HG02852 (cell line): ENCODE results near the gene NSMF.
"Not testable (repeated sequence)": the region's sequence is repeated elsewhere in the genome, so short reads cannot be mapped to it uniquely, and the experiment has no call there.

Experiments used
- ATAC-seq: cut with Tn5 transposase; IDR thresholded peaks from one replicate; pipeline ENCODE4 v1.9.1; 2021; ENCODE audit warnings: mild to moderate bottlenecking, moderate library complexity; ENCODE audit not compliant: unreplicated experiment

NSMF gene

DNA sequence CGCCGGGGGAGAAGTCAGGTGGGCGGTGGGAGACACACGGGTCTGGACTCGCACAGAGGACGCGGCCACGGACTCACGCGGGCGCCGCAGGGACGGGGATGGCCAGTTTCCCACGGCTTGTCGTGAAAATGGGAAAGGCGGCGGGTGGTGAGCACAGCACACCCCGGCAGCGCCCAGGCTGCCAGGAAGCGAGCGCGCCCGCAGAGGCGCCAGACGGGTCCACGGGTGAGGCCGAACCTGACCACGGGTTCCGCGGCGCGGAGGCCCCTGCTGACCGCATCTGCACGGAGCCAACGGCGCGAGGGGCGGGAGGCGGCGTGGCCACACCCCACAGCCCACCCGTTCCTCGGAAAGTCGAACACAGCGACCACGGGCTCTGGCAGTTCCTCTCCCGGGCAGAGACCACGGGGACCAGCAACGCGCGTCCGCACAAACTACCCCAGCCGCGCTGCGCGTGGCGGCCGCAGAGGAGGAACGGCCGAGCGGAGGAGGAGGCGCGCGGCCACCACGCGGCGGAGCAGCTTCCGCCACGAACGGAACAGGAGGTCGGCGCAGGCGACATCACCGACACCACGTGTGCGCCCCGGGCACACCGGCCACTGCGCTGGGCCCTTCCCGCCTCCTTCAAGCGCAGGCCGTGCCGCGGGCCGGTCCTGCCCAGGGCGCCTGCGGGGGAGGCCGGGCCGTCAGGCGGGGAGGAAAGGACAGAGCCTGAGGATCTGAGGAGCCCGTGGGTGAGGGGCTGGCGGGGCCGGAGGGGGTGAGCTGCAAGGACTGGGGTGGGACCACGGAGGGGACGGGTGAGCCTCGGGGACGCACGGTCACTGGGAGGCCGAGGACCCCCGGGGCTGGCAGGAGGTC lies 41.7 kb downstream of the NSMF start:
- no peak for ATAC-seq

DNA sequence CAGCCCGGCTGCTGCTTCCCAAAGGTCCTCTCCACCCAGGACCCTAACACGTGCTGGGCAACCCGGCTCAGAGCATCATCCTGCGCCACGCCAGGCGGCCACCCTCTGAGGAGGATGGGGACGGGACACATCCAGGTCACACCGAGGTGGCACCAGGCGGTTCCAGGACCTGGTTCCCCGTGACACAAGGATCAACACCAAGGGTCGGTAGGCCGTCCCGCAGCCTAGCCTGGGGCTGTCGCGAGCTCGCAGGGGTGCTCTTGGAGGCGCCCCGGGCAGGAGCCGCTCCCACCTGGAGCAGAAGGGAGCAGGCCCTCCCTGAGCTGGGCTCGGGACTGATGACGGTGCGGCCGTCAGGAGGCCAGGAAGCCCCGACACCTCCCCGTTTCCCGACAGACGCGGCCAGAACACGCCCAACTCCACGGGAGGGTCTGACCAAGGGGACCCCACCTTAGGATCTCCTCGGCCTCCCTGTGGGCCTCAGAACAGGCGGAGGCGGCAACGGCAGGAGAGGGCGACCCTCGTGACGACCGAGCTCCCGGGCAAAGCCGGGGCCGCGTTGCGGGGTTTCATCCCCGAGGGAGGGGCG lies 42.5 kb downstream of the NSMF start:
- no peak for ATAC-seq

DNA sequence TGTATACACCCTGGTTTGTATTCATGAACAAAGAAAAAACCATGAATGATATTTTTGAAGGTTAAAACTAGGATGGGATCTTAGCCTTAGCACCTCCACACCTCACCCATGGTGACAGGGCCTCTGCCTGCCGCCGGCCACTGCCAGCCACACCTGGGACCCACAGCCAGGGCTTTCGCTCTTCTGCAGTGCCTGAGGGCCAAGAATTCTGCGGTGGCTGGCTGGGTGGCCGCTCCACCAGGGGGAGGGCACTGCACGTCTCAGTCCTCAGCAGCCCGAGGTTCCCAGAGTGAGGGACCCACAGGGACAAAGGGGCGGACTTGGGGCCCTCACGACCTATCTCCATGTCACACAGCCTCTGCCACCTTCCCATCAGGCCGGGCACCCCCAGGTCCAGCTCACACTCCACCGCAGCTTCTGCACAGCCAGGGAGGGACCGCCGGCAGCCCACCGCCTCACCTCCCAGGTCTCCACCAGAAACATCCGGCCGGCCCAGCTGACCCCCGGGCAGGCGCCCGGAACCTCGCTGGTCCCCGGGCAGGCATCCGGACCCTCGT lies 43.0 kb downstream of the NSMF start:
- ATAC-seq: no peak

DNA sequence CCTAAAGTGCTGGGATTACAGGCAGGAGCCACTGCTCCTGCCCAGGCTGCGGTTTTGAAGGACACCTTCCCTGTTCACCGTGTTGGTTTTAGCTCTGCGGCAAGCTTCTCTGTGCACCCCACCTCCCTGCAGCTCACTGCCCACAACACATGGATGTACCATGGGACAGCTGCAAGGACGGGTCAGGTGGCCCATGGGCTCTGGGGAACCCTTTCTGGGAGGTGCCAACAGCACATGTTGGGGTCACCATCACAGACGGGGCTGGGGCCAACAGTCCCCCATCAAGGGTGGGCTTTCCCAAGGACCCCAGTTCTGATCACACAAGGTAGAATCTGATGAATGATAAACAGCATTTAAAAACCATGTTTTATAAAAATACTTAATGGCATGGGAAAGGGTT lies 43.7 kb downstream of the NSMF start:
- ATAC-seq: no peak

DNA sequence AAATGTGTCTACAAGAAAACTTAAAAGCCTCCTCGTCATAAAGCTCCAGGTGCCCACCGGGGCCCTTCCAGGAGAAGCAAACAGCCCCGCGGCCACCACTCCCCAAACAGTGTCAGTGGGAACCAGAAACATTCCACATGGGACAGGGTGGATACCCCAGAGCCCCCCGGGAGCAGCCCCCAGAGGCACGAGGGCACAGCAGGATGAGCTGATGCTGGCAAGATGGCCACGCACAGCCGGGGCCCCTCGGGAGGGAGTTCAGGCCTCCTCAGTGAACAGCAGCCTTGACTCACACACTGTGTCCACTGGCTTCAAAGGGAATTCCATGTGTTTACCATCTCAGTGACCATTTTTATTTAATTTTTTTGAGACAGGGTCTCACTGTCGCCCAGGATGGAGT lies 46.7 kb downstream of the NSMF start:
- ATAC-seq: no peak

DNA sequence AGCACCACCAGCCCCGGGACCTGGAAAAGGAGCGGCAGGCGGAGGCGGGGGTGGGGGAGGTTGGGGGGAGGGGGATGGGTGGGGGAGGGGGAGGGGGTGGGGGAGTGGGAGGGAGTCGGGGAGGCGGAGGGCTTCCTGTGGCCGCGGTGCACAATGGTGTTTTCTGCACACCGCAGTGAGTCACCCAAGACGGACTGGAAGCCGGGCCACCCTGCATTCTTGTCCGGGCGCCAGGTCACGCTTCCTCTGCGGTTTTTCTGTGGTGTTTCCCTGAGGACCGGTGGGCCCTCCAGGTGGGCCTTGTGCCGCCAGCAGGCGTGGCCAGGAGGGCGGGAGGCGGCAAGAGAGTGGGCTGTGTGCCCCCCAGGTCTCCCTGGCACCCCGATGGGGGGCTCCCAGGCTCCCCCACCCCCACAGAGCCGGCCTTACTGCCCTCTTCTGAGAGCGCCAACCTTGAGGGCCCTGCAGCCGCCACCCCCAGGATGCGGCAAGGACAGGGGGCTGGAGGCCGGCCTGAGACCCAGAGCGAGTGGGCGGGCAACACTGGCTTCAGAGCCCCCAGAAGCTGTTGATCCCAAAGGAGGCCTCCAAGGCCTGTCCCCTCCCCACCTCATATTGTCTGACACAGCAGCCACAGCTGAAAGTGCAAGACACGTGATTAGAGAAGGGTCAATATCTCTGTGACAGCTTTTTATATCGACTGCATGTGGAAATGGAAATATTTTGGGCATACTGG lies 47.3 kb downstream of the NSMF start:
- no peak for ATAC-seq

DNA sequence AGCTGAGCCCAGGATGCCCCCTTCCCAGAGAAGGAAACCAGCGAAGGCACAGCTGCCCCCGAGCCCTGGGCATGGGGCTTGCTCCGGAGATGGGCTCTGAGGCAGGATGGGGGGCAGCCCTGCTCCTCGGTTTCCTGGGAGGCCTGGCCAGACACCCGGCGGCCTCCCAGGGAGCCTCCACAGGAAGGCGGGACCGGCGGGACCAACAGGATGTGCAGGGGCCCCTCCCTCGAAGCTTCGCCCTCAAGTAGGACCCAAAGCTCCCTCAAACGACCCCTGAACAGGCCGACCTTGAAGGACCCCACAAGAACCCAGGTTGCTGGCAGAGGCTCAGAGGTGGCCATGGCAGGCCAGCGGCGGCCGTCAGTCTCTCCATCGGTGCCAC lies 47.9 kb downstream of the NSMF start:
- no peak for ATAC-seq

DNA sequence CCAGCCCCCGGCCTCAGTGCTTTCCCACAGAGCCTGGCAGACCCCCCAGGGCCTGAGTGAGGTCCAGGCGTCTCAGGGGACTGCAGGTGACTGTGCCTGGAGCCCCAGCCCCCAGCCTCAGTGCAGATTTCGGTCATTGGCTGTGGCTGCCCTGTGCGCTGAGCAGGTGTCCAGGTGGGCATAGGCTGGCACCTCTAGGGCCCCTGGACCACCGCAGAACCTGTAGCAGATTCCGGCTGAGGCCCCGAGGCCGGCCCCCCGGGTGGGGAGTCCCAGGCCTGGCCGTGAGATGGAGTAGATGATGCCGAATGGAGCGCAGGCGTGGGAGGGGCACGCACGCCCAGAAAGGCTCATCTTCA lies 48.3 kb downstream of the NSMF start:
- no peak for ATAC-seq

DNA sequence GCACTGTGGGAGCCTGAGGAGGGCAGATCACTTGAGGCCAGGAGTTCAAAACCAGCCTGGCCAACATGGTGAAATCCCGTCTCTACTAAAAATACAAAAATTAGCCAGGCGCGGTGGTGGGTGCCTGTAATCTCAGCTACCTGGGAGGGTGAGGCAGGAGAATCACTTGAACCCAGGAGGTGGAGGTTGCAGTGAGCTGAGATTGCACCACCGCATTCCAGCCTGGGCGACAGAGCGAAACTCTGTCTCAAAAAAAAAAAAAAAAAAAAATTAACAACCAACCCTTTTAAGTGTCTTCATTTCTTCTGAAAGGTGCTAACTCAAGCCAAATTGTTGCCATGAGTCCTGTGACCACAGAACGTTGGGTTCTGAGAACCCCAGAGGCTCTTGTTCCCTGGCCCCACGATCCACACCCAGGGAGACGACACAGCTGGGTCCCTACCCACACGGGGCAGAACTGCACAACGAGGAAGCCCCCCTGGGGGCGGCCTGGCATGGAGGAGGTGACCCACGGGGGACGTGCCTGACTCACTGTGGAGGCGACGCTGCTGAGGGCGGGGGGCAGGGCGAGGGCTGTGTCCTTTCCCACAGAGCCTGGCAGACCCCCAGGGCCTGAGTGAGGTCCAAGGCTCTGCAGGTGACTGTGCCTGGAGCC lies 48.8 kb downstream of the NSMF start:
- not testable (repeated sequence) for ATAC-seq

DNA sequence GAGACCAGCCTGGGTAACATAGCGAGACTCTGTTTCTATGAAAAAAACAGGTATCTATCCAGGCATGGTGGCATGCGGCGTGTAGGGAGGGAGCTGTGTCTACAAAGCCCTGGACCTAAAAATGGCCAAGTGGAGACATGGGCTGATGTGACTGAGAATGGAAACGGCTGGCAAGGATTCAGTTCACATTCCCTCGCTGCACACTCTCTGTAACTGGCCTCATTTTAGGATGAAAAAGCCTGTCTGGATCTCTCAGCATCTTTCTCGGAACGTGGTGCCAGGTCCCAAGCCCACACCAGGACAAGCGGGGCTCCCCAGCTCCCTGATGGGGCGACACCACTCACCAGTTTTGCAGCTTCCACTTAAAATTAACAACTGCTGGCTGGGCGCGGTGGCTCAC lies 49.6 kb downstream of the NSMF start:
- ATAC-seq: no peak

DNA sequence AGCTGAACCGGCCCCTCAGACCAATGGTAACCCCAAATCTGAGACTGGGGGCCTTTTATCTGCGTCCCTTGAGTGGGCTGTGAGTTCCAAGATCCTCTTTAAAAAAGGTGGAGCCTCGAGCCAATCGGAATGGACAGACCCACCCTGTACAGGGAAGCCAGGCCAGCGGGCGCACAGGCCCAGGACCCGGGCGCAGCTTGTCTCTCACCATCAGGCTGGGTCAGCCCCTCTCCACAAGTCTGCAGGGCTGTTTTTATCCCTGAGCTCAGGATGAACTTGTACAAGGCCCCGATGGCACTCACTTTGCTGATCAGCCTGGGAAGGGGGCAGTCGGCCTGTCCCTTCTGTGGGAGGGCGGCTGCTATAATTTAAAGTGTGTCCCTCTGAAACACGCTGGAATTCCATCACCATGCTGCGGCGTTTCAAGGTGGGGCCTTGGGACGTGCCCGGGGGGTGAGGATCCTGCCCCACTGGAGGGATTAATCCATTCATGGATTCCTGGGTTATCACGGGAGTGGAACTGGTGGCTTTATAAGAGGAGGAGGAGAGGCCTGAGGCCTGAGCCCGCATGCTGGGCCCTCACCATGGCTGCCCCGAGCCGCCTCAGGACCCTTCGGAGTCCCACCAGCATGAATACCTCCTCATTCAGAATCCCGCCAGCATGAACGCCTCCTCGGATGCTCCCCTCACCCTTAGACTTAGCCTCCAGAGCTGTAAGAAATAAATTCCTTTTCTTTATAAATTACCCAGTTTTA lies 50.3 kb downstream of the NSMF start:
- no peak for ATAC-seq

DNA sequence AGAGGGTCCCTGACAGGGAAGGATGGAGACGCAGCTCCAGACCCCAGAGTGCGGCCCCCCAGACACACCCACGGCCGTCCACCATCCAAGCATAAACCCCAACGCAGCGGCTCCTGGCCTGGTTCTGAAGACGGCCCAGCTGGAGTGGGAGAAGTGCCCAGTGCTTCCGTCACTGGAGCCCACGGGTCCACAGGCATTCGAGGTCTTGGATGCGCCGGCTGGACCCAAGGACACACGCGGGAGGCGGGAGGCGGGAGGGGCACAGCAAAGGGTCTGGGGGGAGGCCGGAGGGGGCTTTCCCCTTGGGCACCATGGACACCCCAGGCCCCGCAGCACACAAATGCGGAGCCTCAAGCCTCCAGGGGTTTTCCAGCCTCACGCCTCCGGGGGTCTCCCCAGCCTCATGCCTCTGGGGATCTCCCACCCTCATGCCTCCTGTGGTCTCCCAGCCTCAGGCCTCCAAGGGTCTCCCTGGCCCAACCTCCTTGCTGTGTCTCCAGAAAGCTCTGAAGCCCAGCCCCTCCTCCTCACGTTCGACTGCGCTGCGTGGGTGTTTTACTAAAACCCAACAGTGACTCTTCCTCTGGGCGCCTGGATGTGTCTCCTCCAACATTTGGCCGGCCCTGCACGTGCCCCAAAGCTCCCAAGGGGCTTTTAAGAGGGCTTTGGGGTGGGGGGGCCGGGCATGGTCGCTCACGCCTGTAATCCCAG lies 51.4 kb downstream of the NSMF start:
- no peak for ATAC-seq

DNA sequence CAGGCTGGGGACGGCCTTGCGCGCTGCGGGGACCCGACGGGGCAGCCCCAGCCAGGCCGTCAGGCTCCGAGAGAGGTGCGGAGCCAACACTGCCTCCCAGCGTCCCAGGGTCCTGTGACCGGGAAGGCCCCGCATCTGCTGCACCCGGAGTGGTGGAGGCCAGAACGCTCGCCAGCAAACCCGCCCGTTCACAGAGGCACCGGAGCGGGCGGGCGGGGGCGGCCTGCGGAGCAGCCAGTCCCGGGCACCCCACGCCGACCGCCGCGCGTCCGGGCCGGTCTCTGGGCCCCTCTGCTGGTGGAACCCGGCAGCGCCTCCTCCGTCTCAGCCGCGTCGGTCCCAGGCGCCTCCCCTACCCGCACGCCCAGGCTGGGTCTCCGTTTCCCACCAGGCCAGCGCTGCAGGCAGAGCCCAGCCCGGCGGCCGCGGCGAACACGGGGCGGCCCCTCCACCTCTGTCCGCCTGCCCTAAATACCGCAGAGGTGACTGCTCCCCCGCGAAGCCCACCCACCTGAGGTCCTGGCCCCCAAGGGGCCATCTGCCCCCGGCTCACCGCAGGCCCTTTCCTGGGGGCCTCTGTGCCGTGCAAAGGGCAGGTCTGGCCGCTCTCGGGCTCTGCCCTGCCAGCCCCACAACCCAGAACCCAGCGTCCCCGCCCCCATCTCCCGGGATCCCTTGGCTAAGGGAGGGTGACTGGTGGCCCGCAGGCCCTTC lies 52.1 kb downstream of the NSMF start:
- ATAC-seq: no peak

DNA sequence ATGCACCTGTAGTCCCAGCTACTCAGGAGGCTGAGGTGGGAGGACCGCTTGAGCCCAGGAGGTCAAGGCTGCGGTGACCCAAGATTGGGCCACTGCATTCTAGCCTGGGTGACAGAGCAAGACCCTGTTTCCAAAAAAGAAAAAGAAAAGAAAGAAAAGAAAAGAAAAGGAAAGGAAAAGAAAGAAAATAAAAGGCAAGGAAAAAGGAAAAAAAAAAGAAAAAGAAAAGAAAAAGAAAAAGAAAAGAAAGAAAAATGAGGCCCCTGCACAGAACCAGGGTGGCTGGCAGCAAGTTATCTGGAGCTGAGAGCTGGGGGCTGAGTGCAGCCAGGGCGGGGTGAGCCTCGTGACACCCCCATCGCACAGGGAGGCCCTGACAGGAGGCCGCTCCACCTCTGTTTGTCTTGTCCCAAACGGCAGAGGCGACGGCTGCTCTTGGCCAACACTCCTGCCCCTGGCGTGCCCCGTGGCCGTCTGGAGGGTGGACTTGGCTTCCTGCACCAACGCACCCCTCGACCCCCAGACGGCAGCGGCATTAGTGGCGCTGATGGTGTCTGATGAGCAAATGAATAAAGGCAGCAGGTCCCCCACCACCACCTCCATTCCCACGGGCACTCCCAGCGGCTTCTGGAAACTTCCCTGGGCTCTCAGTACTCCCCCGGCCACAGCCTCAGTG lies 52.9 kb downstream of the NSMF start:
- ATAC-seq: no peak

DNA sequence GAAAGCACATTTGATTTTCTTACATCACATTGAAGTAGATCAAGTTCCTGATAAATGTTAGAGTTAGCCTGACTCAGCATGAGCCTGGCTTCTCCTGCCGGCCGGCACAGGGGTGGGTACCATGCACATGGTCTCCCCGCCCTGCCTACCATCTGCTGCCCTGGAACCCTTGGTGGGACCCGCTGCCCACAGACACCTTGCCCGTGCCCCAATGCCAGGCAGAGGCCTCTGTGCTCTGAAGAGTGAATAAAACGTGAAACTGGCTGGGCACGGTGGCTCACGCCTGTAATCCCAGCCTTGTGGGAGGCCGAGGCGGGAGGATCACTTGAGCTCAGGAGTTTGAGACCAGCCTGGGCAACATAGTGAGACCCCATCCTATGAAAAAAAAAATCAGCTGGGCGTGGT lies 53.5 kb downstream of the NSMF start:
- ATAC-seq: no peak

DNA sequence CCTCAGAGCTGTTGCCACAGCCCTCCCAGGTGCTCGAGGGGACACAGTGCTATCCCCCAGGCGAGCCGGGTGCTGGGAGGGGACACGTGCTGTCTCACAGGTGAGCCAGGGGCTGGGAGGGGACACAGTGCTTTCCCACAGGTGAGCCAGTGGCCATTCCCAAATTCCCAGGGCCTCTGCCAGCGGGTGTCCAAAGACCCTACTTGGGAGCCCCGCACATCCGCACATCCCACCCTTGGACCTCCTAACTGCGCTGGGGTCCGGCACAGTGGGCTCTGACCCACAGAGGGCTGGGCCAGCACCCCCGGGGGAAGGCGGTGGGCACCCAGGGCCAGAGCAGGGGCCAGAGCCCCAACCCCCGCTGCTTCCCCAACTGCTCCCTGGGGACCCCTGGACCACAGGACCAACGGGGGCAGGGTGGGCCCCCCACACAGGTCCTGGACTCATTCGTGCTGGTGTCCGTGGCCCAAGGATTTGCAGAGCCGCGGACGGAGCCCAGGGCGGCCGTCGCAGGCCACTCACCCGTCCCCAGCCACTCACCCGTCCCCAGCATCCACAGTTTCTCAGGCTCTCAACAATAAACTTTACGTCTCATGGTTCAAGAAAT lies 54.1 kb downstream of the NSMF start:
- ATAC-seq: no peak

DNA sequence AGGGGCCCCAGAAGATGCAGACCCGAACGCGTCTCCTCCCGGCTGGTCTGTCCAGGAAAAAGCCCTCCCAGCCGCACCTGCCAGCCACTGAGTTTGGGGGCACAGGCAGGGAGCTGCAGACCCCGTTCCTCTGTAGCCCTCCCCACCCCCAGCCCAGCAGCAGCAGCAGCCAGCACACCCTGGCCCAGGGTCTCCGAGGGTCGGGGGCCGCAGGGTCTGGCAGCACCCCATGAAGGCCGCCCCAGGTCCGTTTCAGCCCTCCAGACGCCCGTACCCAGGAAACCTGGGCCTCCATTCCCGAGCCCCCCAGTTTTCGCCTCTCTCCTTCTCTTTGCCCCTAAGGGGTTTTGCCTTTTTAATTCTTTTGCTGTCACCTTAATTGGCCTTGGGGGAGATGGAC lies 55.9 kb downstream of the NSMF start:
- ATAC-seq: no peak

DNA sequence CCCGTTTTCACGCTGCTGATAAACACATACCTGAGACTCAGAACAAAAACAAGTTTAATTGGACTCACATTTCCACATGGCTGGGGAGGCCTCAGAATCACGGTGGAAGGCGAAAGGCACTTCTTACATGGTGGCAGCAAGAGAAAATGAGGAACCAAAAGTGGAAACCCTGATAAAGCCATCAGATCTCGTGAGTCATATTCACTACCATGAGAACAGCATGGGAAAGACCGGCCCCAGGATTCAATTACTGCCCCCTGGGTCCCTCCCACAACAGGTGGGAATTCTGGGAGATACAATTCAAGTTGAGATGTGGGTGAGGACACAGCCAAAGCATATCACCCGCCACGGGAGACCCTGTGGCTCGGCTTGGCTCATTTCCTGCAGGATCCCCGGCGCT lies 56.4 kb downstream of the NSMF start:
- no peak for ATAC-seq
